Measurements from ENCODE around the gene SMG5.

- TF ChIP-seq CTCF (IDR thresholded peaks at IDR 0.05) (no peak), EZH2 (IDR thresholded peaks at IDR 0.05; ENCODE audit: borderline replicate concordance, insufficient read depth, low read depth, low read length, poor library complexity, severe bottlenecking) (no peak)
These were observed 2.8 kb downstream of the SMG5 start for GRCh38 chr1:156279837-156280236.

Measured in B cell (primary cell).